PC-3 (cell line): ENCODE measurements around the gene HDHD3. TPM values are rescaled to one million over a fixed set of nuclear protein-coding genes. Genes with fewer than 3 reads are reported as not detected.

Source experiments
- ATAC-seq: fragments of 200-7000 bp; cut with Tn5 transposase; 2 replicates; pipeline ENCODE4 v1.9.1; 2020; ENCODE audit warnings: mild to moderate bottlenecking, moderate library complexity
- BruUV-seq: library from RNA; stranded (reverse); fragments of 400-500 nt; replicated peaks from 2 replicates; lab custom pipeline; 2021; lab: Mats Ljungman, UMichigan
- CTCF ChIA-PET: fragments of 300-600 bp; sonication (Branson Sonifier 250); formaldehyde crosslinking; loops from one replicate; lab custom pipeline; 2022; ENCODE audit warnings: antibody characterized with exemption; lab: Charles Lee
- POLR2A ChIA-PET: fragments of 300-600 bp; sonication (Branson Sonifier 250); formaldehyde crosslinking; loops from one replicate; lab custom pipeline; 2022; ENCODE audit warnings: antibody characterized with exemption; ENCODE audit not compliant: unreplicated experiment; lab: Charles Lee
- DNase-seq: peaks from one replicate; pipeline ENCODE4 v3.0.0-alpha.2; 2015
- H2AFZ ChIP-seq: fragments of 300-600 bp; sonication (generic); 2 replicates; pipeline ENCODE4 v1.6.0; 2016; ENCODE audit warnings: antibody characterized with exemption, low read length
- H3F3A ChIP-seq: fragments of 300-600 bp; sonication (generic); one replicate; pipeline ENCODE4 v1.6.0; 2017; ENCODE audit warnings: antibody characterized with exemption, low read length, control low read depth, mild to moderate bottlenecking; ENCODE audit not compliant: unreplicated experiment
- H3K27ac ChIP-seq: fragments of 300-600 bp; sonication (generic); 2 replicates; pipeline ENCODE4 v1.5.1; 2016; ENCODE audit warnings: mild to moderate bottlenecking, low read length
- H3K27me3 ChIP-seq: fragments of 300-600 bp; sonication (generic); 2 replicates; pipeline ENCODE4 v1.6.1; 2016; ENCODE audit warnings: low read length, mixed read lengths
- H3K36me3 ChIP-seq: fragments of 300-600 bp; sonication (generic); 2 replicates; pipeline ENCODE4 v1.6.1; 2016; ENCODE audit warnings: low read depth, mixed run types, low read length, mixed read lengths
- H3K4me1 ChIP-seq: fragments of 300-600 bp; sonication (generic); 2 replicates; pipeline ENCODE4 v1.5.1; 2016; ENCODE audit warnings: low read length; ENCODE audit not compliant: insufficient read depth
- H3K4me2 ChIP-seq: fragments of 300-600 bp; sonication (generic); 2 replicates; pipeline ENCODE4 v1.6.0; 2016; ENCODE audit warnings: low read length
- H3K4me3 ChIP-seq: fragments of 300-600 bp; sonication (generic); 2 replicates; pipeline ENCODE4 v1.5.1; 2016; ENCODE audit warnings: mild to moderate bottlenecking, low read length, mixed read lengths
- H3K79me2 ChIP-seq: fragments of 300-600 bp; sonication (generic); 2 replicates; pipeline ENCODE4 v1.6.1; 2017; ENCODE audit warnings: low read length, mixed read lengths
- H3K9ac ChIP-seq: fragments of 300-600 bp; sonication (generic); 2 replicates; pipeline ENCODE4 v1.6.0; 2016; ENCODE audit warnings: mild to moderate bottlenecking, low read length
- H3K9me2 ChIP-seq: fragments of 300-600 bp; sonication (generic); replicated peaks from 2 replicates; pipeline ENCODE4 v1.6.1; 2016; ENCODE audit warnings: mixed run types, low read length, mixed read lengths
- H3K9me3 ChIP-seq: fragments of 300-600 bp; sonication (generic); 2 replicates; pipeline ENCODE4 v1.6.1; 2016; ENCODE audit warnings: low read length, mixed read lengths
- H4K20me1 ChIP-seq: fragments of 300-600 bp; sonication (generic); 2 replicates; pipeline ENCODE4 v1.6.1; 2016; ENCODE audit warnings: low read length, mixed read lengths
- CTCF ChIP-seq: fragments of 300-600 bp; sonication (generic); conservative IDR thresholded peaks from 2 replicates; pipeline ENCODE4 v1.5.1; 2017; ENCODE audit warnings: antibody characterized with exemption, low read depth, mild to moderate bottlenecking, low read length
- EZH2 ChIP-seq: fragments of 300-600 bp; sonication (generic); IDR thresholded peaks from one replicate; pipeline ENCODE4 v1.6.1; 2017; ENCODE audit warnings: antibody characterized with exemption, mild to moderate bottlenecking, low read length; ENCODE audit not compliant: unreplicated experiment
- EZH2phosphoT487 ChIP-seq: fragments of 300-600 bp; sonication (generic); IDR thresholded peaks from 2 replicates; pipeline ENCODE4 v1.6.1; 2018; ENCODE audit warnings: mild to moderate bottlenecking, antibody characterized with exemption, low read length, borderline replicate concordance
- intact Hi-C: fragments of 100-400 bp; cut with micrococcal nuclease; formaldehyde crosslinking; loops from 2 replicates; pipeline ENCODE4 v1.9.0; 2023
- total RNA-seq: library from RNA; depleted of rRNA; stranded (reverse); fragments of >200 nt; gene quantifications from 2 replicates; pipeline ENCODE4 v1.2.3, GENCODE V29; 2014

The HDHD3 gene
- total RNA-seq, 1 experiment from 2014 or later, result 17.8 TPM

- POLR2A ChIA-PET, result no interaction called here
- CTCF ChIA-PET, result no interaction called here
These were observed 39.1 kb downstream of the HDHD3 start for GRCh38 chr9:113337714-113338113.

GRCh38 chr9:113331780-113332179 lies 45.0 kb downstream of the HDHD3 start:
- H3F3A ChIP-seq, result no peaks in the 10 kb centered on the region
- intact Hi-C loops, result no loop called here
- CTCF ChIA-PET, result no interaction called here

More at GRCh38 chr9:113337714-113338113, 39.1 kb downstream of the HDHD3 start:
- no peak overlapping the region for H3K4me2 ChIP-seq
- no peaks in the 10 kb centered on the region for H3K9me3 ChIP-seq
- H3K79me2 ChIP-seq, result no peaks in the 10 kb centered on the region
- H3K4me1 ChIP-seq, result peaks cover 24% of the 10 kb centered on the region
- no peak overlapping the region for H2AFZ ChIP-seq
- no peak overlapping the region for H3K4me3 ChIP-seq
- DNase-seq, result no peak
- intact Hi-C loops, result no loop called here
- no peak for ATAC-seq
- H3F3A ChIP-seq, result no peaks in the 10 kb centered on the region
- H3K9ac ChIP-seq, result no peak overlapping the region
- TF ChIP-seq CTCF (no peak), EZH2 (no peak), EZH2phosphoT487 (no peak)
- no peaks in the 10 kb centered on the region for H3K36me3 ChIP-seq
- H3K27ac ChIP-seq, result no peak overlapping the region
- no peaks in the 10 kb centered on the region for H3K27me3 ChIP-seq
- no peaks in the 10 kb centered on the region for H4K20me1 ChIP-seq
- BruUV-seq, result no TSS peak
- no peaks in the 10 kb centered on the region for H3K9me2 ChIP-seq

More at GRCh38 chr9:113331780-113332179, 45.0 kb downstream of the HDHD3 start:
- H3K9me2 ChIP-seq, result no peaks in the 10 kb centered on the region
- no peak overlapping the region for H3K9ac ChIP-seq
- no peaks in the 10 kb centered on the region for H4K20me1 ChIP-seq
- H3K4me3 ChIP-seq, result no peak overlapping the region
- no TSS peak for BruUV-seq
- no peaks in the 10 kb centered on the region for H3K36me3 ChIP-seq
- H3K79me2 ChIP-seq, result no peaks in the 10 kb centered on the region
- POLR2A ChIA-PET, result no interaction called here
- H3K4me1 ChIP-seq, result no peaks in the 10 kb centered on the region
- H3K9me3 ChIP-seq, result no peaks in the 10 kb centered on the region
- H3K4me2 ChIP-seq, result no peak overlapping the region
- no peak overlapping the region for H3K27ac ChIP-seq
- H3K27me3 ChIP-seq, result no peaks in the 10 kb centered on the region
- ATAC-seq (no peak), DNase-seq (no peak)
- no peak overlapping the region for H2AFZ ChIP-seq
- TF ChIP-seq CTCF (no peak), EZH2phosphoT487 (no peak), EZH2 (no peak)
